Measurements from ENCODE around the gene OPHN1.
"Not testable (repeated sequence)": the region's sequence is repeated elsewhere in the genome, so short reads cannot be mapped to it uniquely, and the experiment has no call there.

OPHN1 gene

GRCh38 chrX:68420559-68420958 lies 12.7 kb downstream of the OPHN1 start:
- DNase-seq: no peak

DNA sequence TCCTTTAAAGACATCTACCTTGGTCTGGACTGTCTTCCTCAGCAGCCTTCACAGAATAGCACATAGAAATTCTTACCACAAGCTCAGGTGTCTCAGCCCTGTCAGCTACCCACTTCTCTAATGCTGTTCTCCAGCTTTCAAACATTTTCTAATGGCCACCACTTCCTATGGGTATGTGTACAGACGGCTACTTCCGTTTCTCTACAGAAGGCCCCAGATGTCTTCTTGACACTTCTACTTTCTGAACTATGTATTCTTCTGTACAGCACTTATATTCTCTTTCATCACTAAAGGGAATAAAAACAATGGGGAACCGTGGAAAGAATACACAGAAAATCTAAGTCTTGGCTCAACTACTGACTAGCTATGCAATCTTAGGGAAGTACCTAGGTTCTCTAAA lies 13.3 kb downstream of the OPHN1 start:
- DNase-seq: no peak

DNA sequence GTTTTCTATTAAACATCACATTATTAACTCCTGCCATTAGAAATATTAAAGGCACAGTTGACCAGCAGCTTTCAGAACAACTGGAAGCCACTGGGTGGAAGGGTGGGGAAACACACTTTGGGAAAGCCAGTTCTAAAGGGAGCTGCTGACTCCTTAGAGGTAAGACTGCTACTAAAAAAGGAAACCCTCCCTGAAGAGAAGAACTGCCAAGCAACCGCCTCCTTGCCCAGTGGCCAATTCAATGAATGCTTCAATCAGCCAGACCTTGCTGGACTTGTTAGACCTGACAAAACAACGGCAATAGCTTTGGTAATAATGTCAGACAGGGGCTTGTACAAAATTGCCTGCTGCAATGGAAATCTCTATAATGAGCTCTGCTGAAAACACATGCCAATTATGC lies 15.6 kb downstream of the OPHN1 start:
- no peak for DNase-seq

- no peak for DNase-seq
These were observed 16.7 kb downstream of the OPHN1 start for GRCh38 chrX:68416592-68416991.

- no peak for DNase-seq
These were observed 18.0 kb downstream of the OPHN1 start for GRCh38 chrX:68415316-68415715.

DNA sequence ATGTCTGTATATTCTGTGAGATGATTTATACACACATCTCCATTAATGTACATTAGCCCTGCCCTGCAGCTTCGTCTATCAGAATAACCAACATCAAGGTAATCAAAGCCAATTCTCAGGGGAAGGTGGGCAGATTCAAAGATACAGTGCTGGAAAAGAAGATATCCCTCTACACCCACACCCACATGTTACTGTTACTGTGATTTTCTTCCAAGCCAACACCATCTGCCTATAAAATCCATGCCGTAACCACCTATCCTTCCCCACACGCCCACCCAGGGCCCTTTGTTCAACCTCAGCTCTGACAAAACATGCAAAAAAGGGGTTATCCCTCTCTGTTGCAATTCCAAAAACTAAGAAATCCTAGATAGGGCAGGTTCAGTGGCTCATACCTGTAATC lies 20.0 kb downstream of the OPHN1 start:
- no peak for DNase-seq

DNA sequence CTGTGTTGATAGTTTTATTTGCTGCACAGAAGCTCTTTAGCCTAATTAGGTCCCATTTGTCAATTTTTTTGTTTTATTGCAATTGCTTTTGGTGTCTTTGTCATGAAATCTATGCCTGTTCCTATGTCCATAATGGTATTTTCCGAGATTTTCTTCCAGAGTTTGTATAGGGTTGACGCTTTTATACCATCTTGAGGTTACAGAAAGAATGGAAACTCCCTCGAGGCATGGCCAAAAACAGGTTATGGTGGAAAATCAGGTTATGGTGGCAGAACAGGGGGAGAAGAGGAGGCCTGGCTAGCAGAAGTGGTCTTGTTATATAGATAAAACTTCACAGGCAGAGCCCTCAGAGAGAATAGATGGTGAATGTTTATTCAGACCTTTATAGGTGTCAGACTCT lies 21.6 kb downstream of the OPHN1 start:
- DNase-seq: no peak

DNA sequence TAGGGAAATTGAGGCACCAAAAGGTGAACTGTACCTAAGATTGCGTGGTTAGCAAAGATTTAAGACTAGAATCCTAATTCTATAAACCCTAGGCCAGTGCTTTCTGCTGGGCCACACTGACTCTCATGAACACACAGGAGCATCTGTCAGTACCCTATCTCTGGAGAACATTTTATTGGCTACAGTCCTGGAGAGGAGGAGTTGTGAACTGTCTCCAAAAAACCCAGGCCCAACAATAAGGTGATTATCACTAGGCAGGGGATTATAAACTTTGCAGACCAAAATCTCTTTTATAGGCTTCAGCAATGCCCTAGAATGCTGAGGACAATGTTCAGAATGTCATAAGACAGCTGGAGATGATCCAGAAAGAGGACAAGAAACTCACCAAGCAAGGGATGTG lies 24.1 kb downstream of the OPHN1 start:
- no peak for DNase-seq

DNA sequence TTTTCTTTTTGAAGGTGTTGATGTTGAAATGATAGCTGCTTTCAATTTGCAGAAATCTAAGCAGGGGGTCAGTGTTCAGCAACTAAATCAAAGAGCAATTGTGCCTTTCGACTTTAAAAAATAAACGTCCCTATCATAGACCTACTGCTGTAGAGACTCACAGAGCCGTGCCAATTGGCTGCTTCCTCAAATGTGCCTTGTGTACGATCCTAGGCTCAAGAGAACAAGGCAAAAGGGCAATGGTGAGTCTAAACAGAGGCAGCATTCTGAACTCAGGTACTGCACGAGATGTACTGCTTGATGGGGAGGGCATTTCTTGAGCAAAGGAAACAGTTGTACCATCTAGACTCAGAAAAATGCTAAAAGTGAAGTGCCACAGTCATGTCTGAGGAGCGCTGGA lies 29.8 kb downstream of the OPHN1 start:
- DNase-seq: no peak

DNA sequence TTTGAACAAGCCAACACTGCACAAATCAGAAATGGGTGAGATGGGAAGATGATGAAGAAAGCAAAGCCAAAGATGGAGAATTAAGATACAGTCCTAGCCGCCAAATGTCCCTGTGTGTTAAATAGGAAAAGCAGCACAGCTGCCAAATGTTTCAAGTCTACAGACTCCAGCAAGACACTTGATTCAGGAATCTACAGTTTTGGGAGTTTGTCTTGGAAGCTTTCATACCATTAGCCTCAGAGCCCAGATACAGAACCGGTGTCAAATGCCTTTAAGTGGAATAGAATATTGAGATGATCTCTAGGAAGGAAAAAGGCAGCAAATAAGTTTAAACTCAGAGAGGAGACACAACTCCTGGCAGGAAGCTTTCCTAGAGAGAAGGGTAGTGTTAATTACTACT lies 30.3 kb downstream of the OPHN1 start:
- no peak for DNase-seq

DNA sequence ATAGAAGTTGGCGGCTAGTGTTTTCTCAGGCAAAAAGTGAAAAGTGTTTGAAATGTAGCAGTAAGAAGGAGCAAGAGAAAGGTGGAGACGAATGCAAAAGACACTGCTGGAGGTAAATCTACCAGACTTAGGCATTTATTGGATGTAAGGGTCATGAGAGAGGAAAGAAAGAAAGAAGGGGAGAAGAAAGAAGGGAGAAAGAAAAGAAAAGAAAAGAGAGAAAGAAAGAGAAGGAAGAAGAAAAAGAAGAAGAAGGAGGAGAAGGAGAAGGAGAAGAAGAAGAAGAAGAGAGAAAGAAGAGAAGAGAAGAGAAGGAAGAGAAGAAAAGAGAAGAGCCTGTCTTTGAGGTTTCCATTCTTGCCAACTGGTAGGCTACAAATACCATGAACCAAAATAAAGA lies 31.2 kb downstream of the OPHN1 start:
- no peak for DNase-seq

DNA sequence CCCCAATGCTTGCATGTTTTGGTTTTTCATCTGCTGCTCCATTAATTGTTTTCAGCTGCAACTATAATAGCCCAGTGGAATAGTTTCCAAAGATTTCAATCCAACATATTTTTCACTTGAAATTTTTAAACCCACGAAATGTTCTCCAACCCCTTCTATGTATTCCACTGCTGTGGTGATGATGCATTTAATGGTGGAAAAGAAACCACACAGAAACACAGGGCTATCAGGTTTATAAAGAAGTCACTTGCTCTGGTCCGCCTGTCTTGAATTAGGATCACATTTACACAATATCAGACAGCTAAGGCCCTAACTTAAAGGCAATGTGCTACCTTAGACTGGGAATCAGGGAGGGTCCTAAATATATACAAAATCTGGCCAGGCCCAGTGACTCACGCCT lies 35.0 kb downstream of the OPHN1 start:
- no peak for DNase-seq

- DNase-seq: no peak
These were observed 36.3 kb downstream of the OPHN1 start for GRCh38 chrX:68396953-68397352.

- DNase-seq: not testable (repeated sequence)
These were observed 43.8 kb downstream of the OPHN1 start for GRCh38 chrX:68389419-68389960.

GRCh38 chrX:68387776-68388175 lies 45.5 kb downstream of the OPHN1 start:
- DNase-seq: no peak

DNA sequence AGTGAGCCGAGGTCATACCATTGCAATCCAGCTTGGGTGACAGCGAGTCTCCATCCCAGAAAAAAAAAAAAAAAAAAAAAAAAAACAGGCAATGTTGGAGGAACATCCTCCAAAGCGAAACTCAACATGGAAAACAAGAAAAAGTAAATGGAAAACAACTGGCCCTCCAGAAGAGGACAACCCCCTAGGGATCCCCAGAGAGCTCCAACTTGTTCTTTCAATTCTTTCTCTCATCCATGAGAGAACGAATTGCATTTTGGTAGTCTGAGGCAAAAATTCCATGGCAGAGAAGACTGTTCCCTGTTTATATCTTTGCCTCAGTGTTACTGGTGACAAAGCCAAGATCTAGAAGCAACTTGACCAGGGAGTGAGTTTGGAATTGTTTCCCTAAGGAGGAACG lies 49.8 kb downstream of the OPHN1 start:
- DNase-seq: no peak

DNA sequence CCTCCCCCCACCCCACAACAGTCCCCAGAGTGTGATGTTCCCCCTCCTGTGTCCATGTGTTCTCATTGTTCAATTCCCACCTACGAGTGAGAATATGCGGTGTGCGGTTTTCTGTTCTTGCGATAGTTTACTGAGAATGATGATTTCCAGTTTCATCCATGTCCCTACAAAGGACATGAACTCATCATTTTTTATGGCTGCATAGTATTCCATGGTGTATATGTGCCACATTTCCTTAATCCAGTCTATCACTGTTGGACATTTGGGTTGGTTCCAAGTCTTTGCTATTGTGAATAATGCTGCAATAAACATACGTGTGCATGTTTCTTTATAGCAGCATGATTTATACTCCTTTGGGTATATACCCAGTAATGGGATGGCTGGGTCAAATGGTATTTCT lies 55.7 kb downstream of the OPHN1 start:
- DNase-seq: not testable (repeated sequence)

GRCh38 chrX:68376373-68376772 lies 56.9 kb downstream of the OPHN1 start:
- DNase-seq: no peak

DNA sequence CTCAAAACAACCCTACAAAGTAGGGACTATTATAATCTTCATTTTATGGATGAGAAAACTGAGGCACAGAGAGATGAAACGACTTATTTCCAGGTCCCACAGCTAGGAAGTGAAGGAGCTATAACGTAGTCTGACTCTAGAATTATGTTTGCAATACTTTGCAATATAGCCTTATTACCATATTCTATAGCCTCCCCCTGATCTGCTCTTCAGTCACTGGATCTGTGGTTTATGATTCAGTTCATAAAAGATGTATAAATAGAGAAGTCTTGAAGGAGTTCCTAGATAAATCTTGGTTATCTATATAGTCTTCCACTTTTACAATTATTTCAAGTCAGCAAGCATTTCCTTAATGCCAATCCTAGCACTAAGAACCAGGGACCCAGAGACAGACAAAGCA lies 57.5 kb downstream of the OPHN1 start:
- no peak for DNase-seq

- no peak for DNase-seq
These were observed 60.6 kb downstream of the OPHN1 start for GRCh38 chrX:68372665-68373064.

DNA sequence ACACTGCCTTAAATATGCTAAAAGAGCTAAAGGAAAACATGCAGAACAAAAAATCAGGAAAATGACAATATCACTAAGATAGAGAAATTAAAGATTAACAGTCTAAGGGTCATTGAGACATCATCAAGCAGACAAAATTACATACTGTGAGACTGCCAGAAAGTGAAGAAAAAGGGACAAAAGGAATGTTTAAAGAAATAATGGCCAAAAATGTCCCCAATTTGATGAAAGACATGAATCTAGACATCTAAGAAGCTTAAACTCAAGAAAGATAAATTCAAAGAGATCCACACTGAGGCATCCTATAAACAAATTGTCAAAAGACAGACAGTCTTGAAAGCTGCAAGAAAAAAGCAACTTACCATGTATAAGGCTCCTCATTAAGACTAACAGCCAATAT lies 63.7 kb downstream of the OPHN1 start:
- no peak for DNase-seq

GRCh38 chrX:68365341-68365740 lies 68.0 kb downstream of the OPHN1 start:
- DNase-seq: no peak

GRCh38 chrX:68363984-68364383 lies 69.3 kb downstream of the OPHN1 start:
- no peak for DNase-seq

DNA sequence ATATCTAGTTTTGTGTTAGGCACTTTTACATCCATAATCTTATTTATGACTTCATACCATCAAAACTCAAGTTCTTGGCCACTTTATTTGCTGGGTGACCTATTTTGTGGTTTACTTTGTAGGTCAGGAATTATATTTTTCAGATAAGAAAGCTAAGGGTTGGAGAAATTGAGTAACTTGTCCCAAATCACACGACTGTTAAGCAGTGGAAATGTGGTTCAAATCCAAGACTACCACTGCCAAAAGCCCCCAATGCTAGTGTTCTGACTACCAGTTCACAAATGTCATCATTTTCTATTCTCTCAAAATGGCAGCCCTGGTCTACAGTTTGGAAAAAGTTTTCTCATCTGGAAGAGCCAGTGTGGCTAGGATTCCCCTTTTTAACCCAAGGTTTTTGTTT lies 74.6 kb downstream of the OPHN1 start:
- DNase-seq: no peak

DNA sequence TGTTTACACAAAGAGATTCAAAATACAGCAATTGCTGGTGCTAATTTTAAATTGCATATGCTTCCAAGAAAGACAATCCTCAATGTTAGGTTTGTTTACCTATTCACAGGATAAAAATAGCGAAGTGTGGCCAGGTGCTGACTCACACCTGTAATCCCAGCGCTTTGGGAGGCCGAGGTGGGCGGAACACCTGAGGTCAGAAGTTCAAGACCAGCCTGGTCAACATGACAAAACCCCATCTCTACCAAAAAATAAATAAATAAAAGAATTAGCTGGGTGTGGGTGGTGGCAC lies 77.7 kb downstream of the OPHN1 start:
- no peak for DNase-seq
